HFFc6 (cell line): ENCODE results near the gene TCEA2. TPM values are rescaled to one million over a fixed set of nuclear protein-coding genes. Genes with fewer than 3 reads are reported as not detected.
"Not testable (repeated sequence)": the region's sequence is repeated elsewhere in the genome, so short reads cannot be mapped to it uniquely, and the experiment has no call there.

Experiments
- DNase-seq: peaks from one replicate; pipeline ENCODE4 v3.0.0-alpha.2; 2018
- H3K27ac Mint-ChIP-seq: 2 replicates; pipeline ENCODE4 v1.8.0; 2020; ENCODE audit warnings: mild to moderate bottlenecking, mixed read lengths
- H3K27me3 Mint-ChIP-seq: 2 replicates; pipeline ENCODE4 v1.8.0; 2021; ENCODE audit warnings: mild to moderate bottlenecking, moderate library complexity, mixed read lengths; ENCODE audit not compliant: insufficient read depth
- H3K36me3 Mint-ChIP-seq: 2 replicates; pipeline ENCODE4 v1.8.0; 2021; ENCODE audit warnings: low read depth, mixed read lengths
- H3K4me1 Mint-ChIP-seq: 2 replicates; pipeline ENCODE4 v1.8.0; 2020; ENCODE audit warnings: low read depth, mixed read lengths
- H3K4me3 Mint-ChIP-seq: 2 replicates; pipeline ENCODE4 v1.8.0; 2020; ENCODE audit warnings: mild to moderate bottlenecking, moderate library complexity, mixed read lengths
- H3K9me3 Mint-ChIP-seq: 2 replicates; pipeline ENCODE4 v1.8.0; 2020; ENCODE audit warnings: mild to moderate bottlenecking, mixed read lengths
- total RNA-seq, 6 experiments: library from RNA; stranded (reverse); fragmentation: NEBNext Ultra II Directional; extraction: Animal tissue kit (Norgen Biotek cat#: 25700); gene quantifications; 2 replicates in 1 of 6; 3 replicates in 5 of 6; pipeline ENCODE4 v1.2.3, GENCODE V29; 2021
- TF ChIP-seq, protein P1 (sequence below): fragments of 200-600 bp; sonication (generic); IDR thresholded peaks from 2 replicates; pipeline ENCODE4 v1.5.0; 2021; ENCODE audit warnings: antibody characterized with exemption, mild to moderate bottlenecking

Gene TCEA2
- total RNA-seq, 6 experiments from 2014 or later = 36.8 to 47.4 (median 41.5) TPM

DNA sequence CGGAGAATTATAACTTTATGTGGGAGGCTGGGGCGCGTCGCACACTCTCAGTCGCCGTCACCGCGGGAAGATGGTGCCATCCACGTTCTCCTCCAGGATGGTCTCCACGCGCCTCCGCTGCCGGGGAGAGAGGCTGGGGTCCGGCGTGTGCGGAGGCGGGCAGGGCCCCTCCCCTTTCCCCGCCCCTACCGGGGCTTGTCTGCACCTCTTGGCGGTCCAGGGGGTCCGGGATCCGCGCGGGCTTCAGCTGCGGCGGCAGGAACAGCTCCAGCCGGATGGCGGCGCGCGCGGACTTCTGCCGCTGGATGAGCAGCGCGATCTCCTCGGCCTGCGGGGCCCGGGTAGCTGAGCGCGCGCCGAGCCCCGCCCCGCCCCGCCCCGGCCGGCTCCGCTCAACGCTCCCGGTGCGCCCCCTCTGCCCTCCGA lies 20.4 kb downstream of the TCEA2 start:
- Mint-ChIP-seq H3K4me3 (peak overlapping the region; percentile 51; the same call in 1 of the 2 replicates), H3K9me3 (no peaks in the 10 kb centered on the region), H3K27ac (no peak overlapping the region), H3K36me3 (no peaks in the 10 kb centered on the region), H3K27me3 (peaks cover 29% of the 10 kb centered on the region), H3K4me1 (peaks cover 8% of the 10 kb centered on the region; the same call in 1 of the 2 replicates)
- DNase-seq = no peak
- TF ChIP-seq, protein P1, sequence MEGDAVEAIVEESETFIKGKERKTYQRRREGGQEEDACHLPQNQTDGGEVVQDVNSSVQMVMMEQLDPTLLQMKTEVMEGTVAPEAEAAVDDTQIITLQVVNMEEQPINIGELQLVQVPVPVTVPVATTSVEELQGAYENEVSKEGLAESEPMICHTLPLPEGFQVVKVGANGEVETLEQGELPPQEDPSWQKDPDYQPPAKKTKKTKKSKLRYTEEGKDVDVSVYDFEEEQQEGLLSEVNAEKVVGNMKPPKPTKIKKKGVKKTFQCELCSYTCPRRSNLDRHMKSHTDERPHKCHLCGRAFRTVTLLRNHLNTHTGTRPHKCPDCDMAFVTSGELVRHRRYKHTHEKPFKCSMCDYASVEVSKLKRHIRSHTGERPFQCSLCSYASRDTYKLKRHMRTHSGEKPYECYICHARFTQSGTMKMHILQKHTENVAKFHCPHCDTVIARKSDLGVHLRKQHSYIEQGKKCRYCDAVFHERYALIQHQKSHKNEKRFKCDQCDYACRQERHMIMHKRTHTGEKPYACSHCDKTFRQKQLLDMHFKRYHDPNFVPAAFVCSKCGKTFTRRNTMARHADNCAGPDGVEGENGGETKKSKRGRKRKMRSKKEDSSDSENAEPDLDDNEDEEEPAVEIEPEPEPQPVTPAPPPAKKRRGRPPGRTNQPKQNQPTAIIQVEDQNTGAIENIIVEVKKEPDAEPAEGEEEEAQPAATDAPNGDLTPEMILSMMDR = peak; percentile 74

DNA sequence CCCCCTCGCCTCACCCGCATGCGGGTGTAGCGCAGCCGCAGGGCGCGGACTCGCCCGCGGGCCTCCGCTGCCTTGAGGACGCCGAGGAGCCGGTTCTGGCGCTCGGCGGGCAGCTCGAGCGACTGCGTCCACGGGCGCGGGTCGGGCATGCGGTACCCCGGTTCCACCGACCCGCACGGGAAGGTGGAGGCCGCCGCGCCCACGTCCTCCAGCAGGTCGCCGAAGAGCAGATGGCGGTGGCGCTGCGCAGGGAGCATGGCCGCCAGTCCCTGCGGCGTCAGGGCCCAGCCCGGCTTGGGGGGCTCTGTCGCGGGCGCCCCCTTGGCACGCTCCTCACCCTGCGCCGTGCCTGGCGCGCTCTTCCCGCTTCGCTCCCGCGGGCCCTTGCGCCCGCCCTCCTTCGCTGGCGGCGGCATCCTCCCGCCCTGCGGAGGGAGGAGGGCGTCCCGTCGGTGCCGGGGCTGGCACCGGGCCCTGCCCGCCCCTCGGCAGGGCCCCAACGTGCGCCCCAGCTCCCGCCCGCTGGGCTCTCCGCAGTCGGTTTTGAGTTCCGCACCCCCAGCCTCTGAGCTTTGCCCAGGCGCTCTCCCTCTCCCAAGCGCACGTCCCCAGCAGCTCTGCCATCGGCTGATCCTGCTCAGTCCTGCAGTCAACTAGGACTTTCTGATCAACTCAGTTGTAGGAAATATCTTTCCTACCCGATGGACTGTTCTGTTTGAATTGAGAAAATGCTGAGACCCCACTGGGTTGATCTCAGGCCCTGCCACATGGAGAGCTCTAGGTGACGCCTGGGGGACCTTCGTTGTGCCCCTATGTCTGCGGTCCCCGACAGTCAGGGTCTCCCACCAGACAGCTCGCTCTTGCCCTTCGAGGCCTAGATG lies 21.0 kb downstream of the TCEA2 start, which contains the start of gene LKAAEAR1:
TSS of gene LKAAEAR1 (minus strand) at position 595 of the 881 bp plus-strand sequence. CDS start at position 416, 179 bp downstream.
- Mint-ChIP-seq H3K27me3 (peaks cover 34% of the 10 kb centered on the region), H3K27ac (no peak within 1 kb of the TSS), H3K36me3 (no peaks in the 10 kb centered on the region), H3K4me3 (peak within 1 kb of the TSS; percentile 73), H3K9me3 (no peaks in the 10 kb centered on the region), H3K4me1 (peaks cover 2% of the 10 kb centered on the region; the same call in 1 of the 2 replicates)
- TF ChIP-seq, protein P1 = no peak; the same call in 1 of the 2 replicates
- no peak for DNase-seq

DNA sequence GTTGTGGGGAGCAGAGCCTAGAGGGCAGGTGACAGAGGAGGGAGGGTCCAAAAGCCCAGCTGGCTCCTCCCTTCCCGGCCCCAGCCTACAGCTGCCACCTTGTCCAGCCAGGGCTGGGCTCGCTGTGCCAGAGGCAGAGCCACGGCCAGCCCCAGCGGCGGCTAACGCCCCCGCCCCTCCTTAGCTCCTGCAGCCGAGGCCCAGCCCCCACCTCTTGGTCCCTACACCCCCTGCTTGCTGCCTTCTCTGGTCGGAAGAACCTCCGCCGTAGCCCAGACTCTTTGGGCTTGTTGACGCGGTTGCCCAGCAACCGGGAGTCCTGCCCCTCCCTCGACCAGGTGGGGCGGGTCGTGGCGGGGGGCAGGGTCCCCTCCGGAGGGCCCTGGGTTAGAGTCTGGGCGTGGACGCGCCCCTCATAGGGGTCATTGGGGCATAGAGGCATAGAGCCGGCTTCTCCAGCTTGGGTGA lies 21.7 kb downstream of the TCEA2 start:
- no peak overlapping the region for H3K27ac Mint-ChIP-seq
- no peak overlapping the region; the same call in 1 of the 2 replicates for H3K4me3 Mint-ChIP-seq
- peaks cover 34% of the 10 kb centered on the region for H3K27me3 Mint-ChIP-seq
- TF ChIP-seq, protein P1 = no peak
- no peak for DNase-seq
- H3K9me3 Mint-ChIP-seq = no peaks in the 10 kb centered on the region
- no peaks in the 10 kb centered on the region for H3K36me3 Mint-ChIP-seq
- H3K4me1 Mint-ChIP-seq = no peaks in the 10 kb centered on the region

DNA sequence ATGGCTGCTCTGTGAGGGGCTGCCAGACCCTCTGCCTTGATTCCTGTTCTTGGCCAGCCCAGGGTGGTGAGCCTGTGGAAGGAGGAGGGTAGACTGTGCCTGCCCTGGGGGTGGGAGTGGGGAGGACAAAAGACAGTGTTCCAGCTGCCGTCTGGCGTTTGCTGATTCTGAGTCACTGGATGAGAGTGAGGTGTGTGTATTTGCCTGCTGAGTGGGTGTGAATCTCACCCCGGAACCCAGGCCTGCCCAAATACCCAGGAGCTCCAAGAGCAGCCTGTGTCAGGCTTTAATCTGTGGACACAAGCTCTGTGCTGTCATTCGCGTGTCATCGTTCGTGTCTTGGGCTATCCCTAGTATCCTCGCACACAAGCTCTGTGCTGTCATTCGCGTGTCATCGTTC lies 23.8 kb downstream of the TCEA2 start:
- no peak for DNase-seq
- Mint-ChIP-seq H3K4me3 (no peak overlapping the region), H3K36me3 (no peaks in the 10 kb centered on the region), H3K27me3 (peaks cover 31% of the 10 kb centered on the region), H3K27ac (no peak overlapping the region), H3K4me1 (no peaks in the 10 kb centered on the region), H3K9me3 (no peaks in the 10 kb centered on the region)
- TF ChIP-seq, protein P1 = no peak

DNA sequence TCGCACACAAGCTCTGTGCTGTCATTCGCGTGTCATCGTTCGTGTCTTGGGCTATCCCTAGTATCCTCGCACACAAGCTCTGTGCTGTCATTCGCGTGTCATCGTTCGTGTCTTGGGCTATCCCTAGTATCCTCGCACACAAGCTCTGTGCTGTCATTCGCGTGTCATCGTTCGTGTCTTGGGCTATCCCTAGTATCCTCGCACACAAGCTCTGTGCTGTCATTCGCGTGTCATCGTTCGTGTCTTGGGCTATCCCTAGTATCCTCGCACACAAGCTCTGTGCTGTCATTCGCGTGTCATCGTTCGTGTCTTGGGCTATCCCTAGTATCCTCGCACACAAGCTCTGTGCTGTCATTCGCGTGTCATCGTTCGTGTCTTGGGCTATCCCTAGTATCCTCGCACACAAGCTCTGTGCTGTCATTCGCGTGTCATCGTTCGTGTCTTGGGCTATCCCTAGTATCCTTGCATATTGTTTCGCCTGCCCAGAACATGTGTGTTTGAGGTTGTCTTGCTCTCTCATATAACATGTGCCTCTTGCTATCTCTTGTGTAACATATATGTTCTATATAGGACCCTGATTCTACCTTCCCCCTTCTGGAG lies 24.3 kb downstream of the TCEA2 start:
- not testable (repeated sequence) for H3K4me3 Mint-ChIP-seq, DNase-seq

DNA sequence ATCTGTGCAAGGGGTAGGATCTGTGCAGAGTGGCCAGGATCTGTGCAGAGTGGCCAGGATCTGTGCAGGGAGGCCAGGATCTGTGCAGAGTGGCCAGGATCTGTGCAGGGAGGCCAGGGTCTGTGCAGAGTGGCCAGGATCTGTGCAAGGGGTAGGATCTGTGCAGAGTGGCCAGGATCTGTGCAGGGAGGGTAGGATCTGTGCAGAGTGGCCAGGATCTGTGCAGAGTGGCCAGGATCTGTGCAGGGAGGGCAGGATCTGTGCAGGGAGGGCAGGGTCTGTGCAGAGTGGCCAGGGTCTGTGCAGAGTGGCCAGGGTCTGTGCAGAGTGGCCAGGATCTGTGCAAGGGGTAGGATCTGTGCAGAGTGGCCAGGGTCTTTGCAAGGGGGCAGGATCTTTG lies 25.6 kb downstream of the TCEA2 start:
- DNase-seq, H3K4me3 Mint-ChIP-seq, H3K27ac Mint-ChIP-seq, H3K36me3 Mint-ChIP-seq, H3K9me3 Mint-ChIP-seq, H3K4me1 Mint-ChIP-seq: not testable (repeated sequence)
- peaks cover 23% of the 10 kb centered on the region for H3K27me3 Mint-ChIP-seq

More for the DNA sequence above, 24.3 kb downstream of the TCEA2 start:
- H3K36me3 Mint-ChIP-seq, H3K9me3 Mint-ChIP-seq, H3K4me1 Mint-ChIP-seq, H3K27ac Mint-ChIP-seq: not testable (repeated sequence)
- H3K27me3 Mint-ChIP-seq = peaks cover 28% of the 10 kb centered on the region
